Duodenal mucosa (tissue), 2 donors: ENCODE measurements around the gene PTK6.
A peak's percentile ranks its signal among the peaks of the same experiment; 100 is the strongest.
"Not testable (repeated sequence)": the region's sequence is repeated elsewhere in the genome, so short reads cannot be mapped to it uniquely, and the experiment has no call there.

Source experiments
- H3K27ac ChIP-seq: one replicate; pipeline ENCODE4 v1.7.0; 2013; ENCODE audit warnings: low read depth, low read length
- H3K27me3 ChIP-seq, 2 donors: one replicate each; pipeline ENCODE4 v1.7.0; 2013; ENCODE audit warnings: low read length in 2 of 2, control low read depth in 1 of 2; ENCODE audit not compliant: insufficient read depth in 2 of 2, control insufficient read depth in 1 of 2
- H3K36me3 ChIP-seq, 2 donors: one replicate each; pipeline ENCODE4 v1.7.0; 2013; ENCODE audit warnings: low read length in 2 of 2, control low read depth in 1 of 2; ENCODE audit not compliant: insufficient read depth in 2 of 2, control insufficient read depth in 1 of 2
- H3K4me1 ChIP-seq, 2 donors: one replicate each; pipeline ENCODE4 v1.7.0; 2013; ENCODE audit warnings: low read length in 2 of 2, control low read depth in 1 of 2; ENCODE audit not compliant: insufficient read depth in 2 of 2, control insufficient read depth in 1 of 2
- H3K4me3 ChIP-seq, 2 donors: one replicate each; pipeline ENCODE4 v1.7.0; 2013; ENCODE audit warnings: low read length in 2 of 2, low read depth in 1 of 2
- H3K9ac ChIP-seq, 2 donors: one replicate each; pipeline ENCODE4 v1.7.0; 2013; ENCODE audit warnings: low read length in 2 of 2, low read depth in 1 of 2
- H3K9me3 ChIP-seq, 2 donors: one replicate each; pipeline ENCODE4 v1.7.0; 2013; ENCODE audit warnings: low read length in 2 of 2, control low read depth in 1 of 2; ENCODE audit not compliant: control insufficient read depth in 1 of 2

PTK6 gene

DNA sequence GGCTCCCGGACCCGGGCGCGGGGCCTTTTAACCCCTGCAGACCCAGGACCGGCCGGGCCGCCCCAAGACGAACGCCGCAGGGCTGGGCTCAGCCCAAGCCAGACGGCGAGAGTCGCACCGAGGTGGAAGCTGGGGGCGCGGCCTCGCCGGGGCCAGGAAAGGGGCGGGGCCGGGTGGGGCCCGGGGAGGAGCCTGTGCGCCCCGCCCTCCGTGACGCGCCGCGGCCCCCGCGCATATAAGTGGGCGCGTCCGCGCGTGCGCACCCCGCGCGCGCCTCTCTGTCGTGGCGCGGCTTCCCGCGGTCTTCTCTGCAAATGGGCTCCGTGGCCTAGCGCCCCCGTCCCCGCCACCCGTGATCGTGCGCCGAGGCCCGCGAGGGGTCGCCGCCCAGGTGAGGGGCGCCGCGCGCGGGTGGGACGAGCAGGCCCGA is 16.7 kb downstream of the PTK6 start, which contains the start of gene PPDPF:
Gene PPDPF (plus strand): TSS at position 262 of the 430 bp plus-strand sequence. CDS start 544 bp downstream, outside the sequence.
- Histone ChIP-seq H3K27me3 (peaks cover 4 to 26% of the 10 kb centered on the region in 2 donors), H3K27ac (peak within 1 kb of the TSS; percentile 94), H3K4me1 (peaks cover 8 to 18% of the 10 kb centered on the region in 2 donors), H3K4me3 (peak within 1 kb of the TSS; percentile 84 to 92), H3K36me3 (peaks cover 14 to 19% of the 10 kb centered on the region in 2 donors), H3K9me3 (peaks cover 4 to 6% of the 10 kb centered on the region in 2 donors), H3K9ac (peak within 1 kb of the TSS; percentile 82 to 90)

DNA sequence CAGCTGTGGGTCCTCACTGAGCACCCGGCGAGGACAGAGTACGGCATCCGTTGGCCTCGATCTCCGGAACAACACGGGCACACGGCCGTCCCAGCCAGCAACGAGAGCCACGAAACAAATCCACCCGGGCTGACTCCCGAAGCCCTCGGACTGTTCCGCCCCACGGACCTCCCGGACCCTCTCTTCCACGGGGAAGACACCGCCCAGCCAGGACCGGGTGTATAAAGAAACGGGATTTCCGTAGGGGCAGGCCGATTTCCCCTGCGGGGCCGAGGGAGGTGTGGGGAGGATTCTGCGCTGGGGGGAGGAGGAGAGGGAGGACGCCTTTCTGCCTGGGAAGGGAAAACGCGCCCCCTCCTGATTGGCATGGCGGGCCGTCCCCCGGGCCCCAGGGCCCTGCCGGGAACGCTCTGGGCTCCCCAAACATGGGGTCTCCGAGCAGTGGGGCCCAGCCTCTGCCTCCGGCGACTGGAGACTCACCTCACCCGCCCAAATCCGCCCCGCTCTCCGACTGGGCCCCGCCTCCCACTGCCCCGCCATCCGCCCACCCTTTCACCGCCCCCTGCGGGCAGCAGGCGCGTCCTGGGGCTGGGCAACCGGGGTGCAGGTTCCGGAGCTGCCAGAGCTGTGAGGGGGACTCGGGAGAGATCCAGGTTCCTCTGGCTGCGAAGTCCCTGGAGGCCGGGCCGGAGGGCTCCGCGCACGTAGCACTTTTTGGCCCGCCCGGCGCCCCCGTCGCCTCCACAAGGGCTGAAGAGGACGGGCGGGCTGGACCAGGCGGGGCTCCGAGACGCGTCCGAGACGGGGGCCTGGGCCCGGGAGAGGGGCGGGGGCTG is 17.3 kb downstream of the PTK6 start:
- peaks cover 4 to 6% of the 10 kb centered on the region in 2 donors for H3K9me3 ChIP-seq
- H3K27me3 ChIP-seq, result peaks cover 4 to 26% of the 10 kb centered on the region in 2 donors
- H3K4me3 ChIP-seq, result peak overlapping the region; percentile 63 to 64
- H3K9ac ChIP-seq, result peak overlapping the region; percentile 51 to 65
- peaks cover 14 to 19% of the 10 kb centered on the region in 2 donors for H3K36me3 ChIP-seq
- H3K27ac ChIP-seq, result peak overlapping the region; percentile 50
- H3K4me1 ChIP-seq, result peaks cover 8 to 18% of the 10 kb centered on the region in 2 donors

DNA sequence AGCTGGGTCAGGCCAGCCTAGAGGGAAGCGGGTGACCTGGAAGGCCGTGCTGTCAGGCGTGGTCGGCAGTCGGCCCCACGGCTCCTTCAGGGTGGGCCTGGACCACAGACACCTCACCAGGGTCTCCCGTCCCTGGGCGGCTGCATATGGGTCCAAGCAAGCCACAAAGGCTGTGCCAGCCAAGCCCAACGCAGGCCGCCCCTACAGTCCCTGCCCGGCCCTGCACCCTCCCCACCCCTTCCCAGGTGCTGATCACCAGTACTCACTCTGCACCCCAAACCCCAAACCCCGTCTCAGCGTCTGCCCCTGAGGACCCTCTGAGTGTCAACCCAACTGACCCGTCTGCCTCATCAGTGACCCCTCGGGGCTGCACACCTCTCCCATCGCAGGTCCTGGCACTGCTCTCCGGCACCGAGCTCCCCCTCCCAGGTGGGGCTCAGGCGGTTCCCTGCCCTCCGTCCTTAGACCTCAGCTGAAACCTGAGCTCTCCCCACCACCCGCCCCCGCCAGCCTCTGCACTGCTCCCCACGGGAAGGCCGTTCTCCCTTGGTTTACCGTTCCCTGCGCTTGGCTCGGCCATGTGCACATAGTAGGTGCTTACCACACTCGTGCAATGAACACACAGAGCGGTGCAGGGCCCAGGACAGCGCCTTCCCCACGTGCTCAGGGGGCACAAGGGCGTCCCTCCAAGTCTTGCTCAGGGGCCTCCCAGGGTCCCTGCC is 18.1 kb downstream of the PTK6 start:
- Histone ChIP-seq H3K9ac (peak overlapping the region in 1 of 2 donors; percentile 65), H3K27ac (no peak overlapping the region), H3K4me1 (peaks cover 8 to 18% of the 10 kb centered on the region in 2 donors), H3K27me3 (peaks cover 4 to 26% of the 10 kb centered on the region in 2 donors), H3K36me3 (peaks cover 14 to 19% of the 10 kb centered on the region in 2 donors), H3K9me3 (peaks cover 4 to 6% of the 10 kb centered on the region in 2 donors), H3K4me3 (peak overlapping the region; percentile 63 to 64)

DNA sequence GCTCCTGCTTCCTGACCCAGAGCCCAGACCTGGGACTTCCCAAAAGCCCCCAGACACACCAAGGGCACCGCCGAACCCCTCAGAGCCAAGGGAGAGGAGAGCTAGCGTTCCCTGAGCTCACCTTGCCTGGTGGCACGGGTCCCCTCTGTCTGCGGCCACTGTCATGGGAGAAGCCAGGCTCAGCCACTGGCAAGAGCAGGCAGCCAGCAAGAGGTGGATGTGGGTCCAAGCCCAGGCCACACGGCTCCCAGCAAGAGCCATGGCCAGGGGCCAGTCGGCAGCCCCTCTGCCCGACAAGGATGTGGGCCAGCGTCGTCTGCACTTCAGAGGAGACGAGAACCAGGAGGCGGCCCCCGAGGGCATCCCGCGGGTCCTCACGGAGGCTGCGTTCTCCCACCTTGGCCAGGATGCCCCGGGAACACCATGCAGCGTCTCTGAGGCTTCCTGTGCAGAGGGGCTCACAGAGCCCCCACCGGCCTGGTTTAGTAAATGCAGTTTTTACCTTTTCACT is 18.8 kb downstream of the PTK6 start:
- Histone ChIP-seq H3K9ac (no peak overlapping the region), H3K27ac (no peak overlapping the region)

DNA sequence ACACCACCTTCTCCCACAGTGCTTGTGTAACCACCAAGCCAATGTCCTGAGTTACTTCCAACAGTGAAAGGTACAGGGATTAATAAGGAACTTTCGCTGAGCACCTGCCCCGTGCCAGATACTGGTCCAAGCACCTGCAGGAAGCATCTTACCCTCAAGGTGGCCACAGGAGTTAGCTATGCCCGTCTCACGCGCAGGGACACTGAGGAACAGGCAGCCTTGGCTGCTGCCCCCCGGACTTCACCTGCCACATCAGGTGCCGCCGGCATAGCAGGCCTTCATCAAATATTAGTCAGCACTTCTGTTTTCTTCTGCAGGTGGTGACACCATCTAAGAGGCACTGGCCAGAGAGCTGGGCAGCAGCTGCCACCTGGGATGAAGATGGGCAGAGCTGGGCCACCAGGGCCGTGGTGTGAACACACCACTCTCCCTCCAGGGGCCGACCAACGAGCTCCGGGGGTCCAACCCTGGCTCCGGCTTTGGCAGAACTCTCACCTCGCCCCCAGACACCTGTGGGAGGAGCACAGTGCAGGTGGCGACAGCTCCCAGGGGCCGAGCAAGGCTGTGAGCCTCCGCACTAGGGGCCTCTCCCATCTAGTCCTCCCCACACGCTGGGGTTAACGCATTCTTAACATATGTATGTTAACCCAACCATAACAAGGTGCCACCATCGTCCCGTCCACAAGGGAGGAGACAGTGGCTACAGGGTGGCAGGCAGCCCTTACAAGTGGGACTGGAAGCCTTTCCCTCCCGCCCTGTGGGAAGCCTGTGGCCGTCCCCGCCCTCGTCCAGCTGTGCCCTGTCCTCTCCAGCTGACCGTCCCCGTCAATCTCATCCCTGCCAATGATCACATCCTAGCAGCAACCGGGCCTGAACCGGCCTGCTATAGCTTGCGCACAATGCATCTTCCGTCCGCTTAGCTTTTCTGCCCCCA is 19.5 kb downstream of the PTK6 start:
- H3K9ac ChIP-seq, result no peak overlapping the region
- H3K4me1 ChIP-seq, result peaks cover 8 to 17% of the 10 kb centered on the region in 2 donors
- no peaks in the 10 kb centered on the region for H3K9me3 ChIP-seq
- peaks cover 8% of the 10 kb centered on the region in 2 donors for H3K36me3 ChIP-seq
- no peak overlapping the region for H3K4me3 ChIP-seq
- H3K27me3 ChIP-seq, result peaks cover 8 to 26% of the 10 kb centered on the region in 2 donors
- no peak overlapping the region for H3K27ac ChIP-seq

More for the DNA sequence above, 18.8 kb downstream of the PTK6 start:
- H3K36me3 ChIP-seq, result peaks cover 12 to 16% of the 10 kb centered on the region in 2 donors
- H3K4me1 ChIP-seq, result peaks cover 8 to 18% of the 10 kb centered on the region in 2 donors
- H3K9me3 ChIP-seq, result peaks cover 3 to 4% of the 10 kb centered on the region in 2 donors
- peaks cover 4 to 26% of the 10 kb centered on the region in 2 donors for H3K27me3 ChIP-seq
- no peak overlapping the region for H3K4me3 ChIP-seq

DNA sequence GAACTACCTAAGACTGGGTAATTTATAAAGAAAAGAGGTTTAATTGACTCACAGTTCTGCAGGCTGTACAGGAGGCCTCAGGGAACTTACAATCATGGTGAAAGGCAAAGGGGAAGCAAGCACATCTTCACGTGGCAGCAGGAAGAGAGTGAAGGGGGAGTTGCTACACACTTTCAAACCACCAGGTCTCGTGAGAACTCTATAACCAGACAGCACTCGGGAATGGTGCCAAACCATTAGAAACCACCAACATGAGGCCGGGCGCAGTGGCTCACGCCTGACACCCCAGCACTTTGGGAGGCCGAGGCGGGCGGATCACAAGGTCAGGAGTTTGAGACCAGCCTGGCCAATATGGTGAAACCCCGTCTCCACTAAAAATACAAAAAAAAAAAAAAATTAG is 22.7 kb downstream of the PTK6 start:
- peaks cover 5 to 25% of the 10 kb centered on the region in 2 donors for H3K27me3 ChIP-seq
- H3K27ac ChIP-seq, H3K36me3 ChIP-seq, H3K9me3 ChIP-seq, H3K9ac ChIP-seq, H3K4me1 ChIP-seq, H3K4me3 ChIP-seq: not testable (repeated sequence)

DNA sequence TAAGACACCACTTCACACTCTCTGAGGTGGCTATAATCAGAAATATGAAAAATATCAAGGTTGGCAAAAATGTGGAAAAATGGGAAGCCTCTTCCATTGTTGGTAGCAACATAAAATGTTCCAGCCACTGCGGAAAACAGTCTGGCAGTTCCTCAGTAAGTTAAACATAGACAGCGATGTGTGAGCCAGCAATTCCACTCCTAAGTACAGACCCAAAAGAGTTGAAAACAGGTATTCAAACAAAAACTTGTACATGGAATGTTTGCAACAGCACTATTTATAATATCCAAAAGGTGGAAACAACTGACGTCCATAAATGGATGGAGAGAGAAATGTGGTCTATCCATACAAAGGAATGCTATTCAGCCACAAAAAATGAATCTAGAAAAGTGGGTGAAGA is 24.0 kb downstream of the PTK6 start:
- no peaks in the 10 kb centered on the region for H3K36me3 ChIP-seq
- no peaks in the 10 kb centered on the region for H3K4me1 ChIP-seq
- H3K9me3 ChIP-seq, result no peaks in the 10 kb centered on the region
- peaks cover 5 to 13% of the 10 kb centered on the region in 2 donors for H3K27me3 ChIP-seq
- H3K4me3 ChIP-seq, result no peak overlapping the region
- H3K9ac ChIP-seq, result no peak overlapping the region
- no peak overlapping the region for H3K27ac ChIP-seq

GRCh38 chr20:63509088-63509564 is 28.1 kb downstream of the PTK6 start:
- Histone ChIP-seq H3K4me3 (no peak overlapping the region), H3K9me3 (peaks cover 9 to 12% of the 10 kb centered on the region in 2 donors), H3K27me3 (peaks cover 3 to 5% of the 10 kb centered on the region in 2 donors), H3K9ac (no peak overlapping the region), H3K4me1 (no peaks in the 10 kb centered on the region), H3K36me3 (no peaks in the 10 kb centered on the region), H3K27ac (no peak overlapping the region)

- peaks cover 9 to 12% of the 10 kb centered on the region in 2 donors for H3K9me3 ChIP-seq
- peaks cover 5 to 9% of the 10 kb centered on the region in 2 donors for H3K27me3 ChIP-seq
- H3K27ac ChIP-seq, result no peak overlapping the region
- no peaks in the 10 kb centered on the region for H3K36me3 ChIP-seq
- H3K9ac ChIP-seq, result no peak overlapping the region
- no peaks in the 10 kb centered on the region for H3K4me1 ChIP-seq
- H3K4me3 ChIP-seq, result no peak overlapping the region
Observed at GRCh38 chr20:63508072-63508768, 29.0 kb downstream of the PTK6 start.
